ENCODE measurements around the gene CFAP74.
A peak's percentile ranks its signal among the peaks of the same experiment; 100 is the strongest.

CFAP74 gene

DNA sequence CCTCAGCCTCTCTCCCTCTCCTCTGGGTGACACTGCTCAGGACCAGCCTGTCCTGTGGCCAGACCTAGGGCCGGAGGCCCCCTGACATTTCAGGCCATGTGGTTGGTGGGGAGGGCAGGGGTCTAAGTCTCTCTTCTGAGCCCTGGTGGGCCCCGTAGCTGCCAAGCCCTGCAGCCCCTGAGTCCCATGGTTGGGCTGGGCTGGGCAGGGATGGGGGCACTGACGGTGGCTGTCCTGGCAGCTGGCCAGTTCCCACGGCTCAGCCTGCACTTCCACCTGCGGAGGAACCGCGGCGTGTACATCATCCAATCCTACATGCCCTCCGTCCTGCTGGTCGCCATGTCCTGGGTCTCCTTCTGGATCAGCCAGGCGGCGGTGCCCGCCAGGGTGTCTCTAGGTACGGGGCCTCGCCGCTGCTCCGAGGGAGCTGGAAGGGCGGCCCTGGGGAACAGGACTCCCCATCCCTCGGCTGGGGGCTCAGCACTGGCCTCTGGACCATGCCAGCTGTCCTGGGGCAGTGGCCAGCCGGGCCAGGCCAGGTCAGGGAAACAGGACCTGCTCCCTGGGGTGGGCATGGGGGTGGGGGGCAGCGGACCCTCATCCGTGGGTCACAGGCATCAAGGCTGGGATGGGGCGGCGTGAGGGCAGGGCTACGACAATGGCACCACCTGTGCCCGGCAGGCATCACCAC is 25.4 kb upstream of the CFAP74 start:
- no peak for ATAC-seq
- H3K9me3 Mint-ChIP-seq = no peaks in the 10 kb centered on the region
- no peak overlapping the region for H3K27ac Mint-ChIP-seq
- no peak for DNase-seq (ENCODE audit: low spot score in 2 of 2)
- no peak overlapping the region for H3K4me3 Mint-ChIP-seq
- H3K36me3 Mint-ChIP-seq = no peaks in the 10 kb centered on the region
- H3K4me1 Mint-ChIP-seq = no peaks in the 10 kb centered on the region

DNA sequence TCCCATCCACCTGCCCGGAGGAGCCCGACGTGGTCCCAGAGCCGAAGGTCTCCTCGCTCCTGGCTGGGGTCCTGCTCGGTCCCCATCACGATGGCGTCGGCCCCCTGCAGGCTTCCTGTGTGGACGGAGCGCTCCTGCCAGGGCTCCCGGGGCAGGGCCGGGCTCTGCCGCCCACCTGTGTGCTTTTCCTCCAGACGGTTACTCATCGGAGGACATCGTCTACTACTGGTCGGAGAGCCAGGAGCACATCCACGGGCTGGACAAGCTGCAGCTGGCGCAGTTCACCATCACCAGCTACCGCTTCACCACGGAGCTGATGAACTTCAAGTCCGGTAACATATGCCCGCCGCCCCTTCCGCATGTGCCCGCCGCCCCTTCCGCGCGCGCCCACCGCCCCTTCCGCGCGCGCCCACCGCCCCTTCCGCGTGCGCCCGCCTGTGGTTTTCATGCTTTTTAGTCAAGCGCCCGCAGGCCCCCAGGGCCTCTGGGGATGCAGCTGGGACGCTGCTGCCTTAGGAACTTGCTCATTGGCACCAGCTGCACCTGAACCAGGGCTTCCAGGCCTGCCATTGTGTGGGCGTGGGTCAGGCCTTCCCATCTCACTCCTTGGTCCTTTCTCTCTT is 24.5 kb upstream of the CFAP74 start:
- DNase-seq (ENCODE audit: low spot score in 2 of 2) (no peak), ATAC-seq (no peak)
- H3K4me1 Mint-ChIP-seq = no peaks in the 10 kb centered on the region
- no peak overlapping the region for H3K27ac Mint-ChIP-seq
- no peaks in the 10 kb centered on the region for H3K36me3 Mint-ChIP-seq
- H3K4me3 Mint-ChIP-seq = no peak overlapping the region
- H3K9me3 Mint-ChIP-seq = no peaks in the 10 kb centered on the region

DNA sequence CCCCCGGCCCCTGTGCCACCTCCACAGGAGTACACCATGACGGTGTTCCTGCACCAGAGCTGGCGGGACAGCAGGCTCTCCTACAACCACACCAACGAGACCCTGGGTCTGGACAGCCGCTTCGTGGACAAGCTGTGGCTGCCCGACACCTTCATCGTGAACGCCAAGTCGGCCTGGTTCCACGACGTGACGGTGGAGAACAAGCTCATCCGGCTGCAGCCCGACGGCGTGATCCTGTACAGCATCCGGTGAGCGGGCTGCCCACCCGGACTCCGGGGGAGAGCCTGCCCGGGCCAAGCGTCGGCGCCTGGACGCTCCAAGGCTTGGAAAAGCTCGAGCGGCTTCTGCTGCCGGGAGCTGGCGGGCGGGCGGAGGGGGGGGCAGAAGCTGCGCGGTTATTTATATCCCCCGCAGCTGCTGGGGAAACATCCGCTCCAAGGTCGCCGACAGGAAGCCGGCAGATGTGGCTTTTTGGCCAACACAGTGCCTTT is 21.9 kb upstream of the CFAP74 start:
- Mint-ChIP-seq H3K4me1 (no peaks in the 10 kb centered on the region), H3K36me3 (no peaks in the 10 kb centered on the region), H3K27ac (no peak overlapping the region), H3K4me3 (no peak overlapping the region), H3K9me3 (no peaks in the 10 kb centered on the region)
- DNase-seq (ENCODE audit: low spot score in 2 of 2) (no peak), ATAC-seq (no peak)

DNA sequence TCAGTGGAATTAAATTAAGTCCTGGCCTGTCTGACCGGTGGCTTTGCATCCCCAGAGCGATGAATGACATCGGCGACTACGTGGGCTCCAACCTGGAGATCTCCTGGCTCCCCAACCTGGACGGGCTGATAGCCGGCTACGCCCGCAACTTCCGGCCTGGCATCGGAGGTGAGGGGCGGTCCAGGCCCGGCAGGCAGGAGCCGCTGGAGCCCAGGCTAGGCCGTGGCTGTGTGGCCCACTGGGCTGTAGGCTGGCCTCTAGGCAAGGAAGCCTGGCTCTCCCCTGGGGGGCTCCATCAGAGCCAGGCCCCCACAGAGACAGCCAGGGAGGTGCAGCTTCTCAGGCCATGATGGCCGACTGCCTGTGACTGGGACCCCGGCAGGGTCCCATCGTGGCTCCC is 21.3 kb upstream of the CFAP74 start:
- Mint-ChIP-seq H3K36me3 (no peaks in the 10 kb centered on the region), H3K4me3 (no peak overlapping the region), H3K27ac (no peak overlapping the region), H3K4me1 (no peaks in the 10 kb centered on the region), H3K9me3 (no peaks in the 10 kb centered on the region)
- ATAC-seq = no peak
- no peak for DNase-seq (ENCODE audit: low spot score in 2 of 2)

DNA sequence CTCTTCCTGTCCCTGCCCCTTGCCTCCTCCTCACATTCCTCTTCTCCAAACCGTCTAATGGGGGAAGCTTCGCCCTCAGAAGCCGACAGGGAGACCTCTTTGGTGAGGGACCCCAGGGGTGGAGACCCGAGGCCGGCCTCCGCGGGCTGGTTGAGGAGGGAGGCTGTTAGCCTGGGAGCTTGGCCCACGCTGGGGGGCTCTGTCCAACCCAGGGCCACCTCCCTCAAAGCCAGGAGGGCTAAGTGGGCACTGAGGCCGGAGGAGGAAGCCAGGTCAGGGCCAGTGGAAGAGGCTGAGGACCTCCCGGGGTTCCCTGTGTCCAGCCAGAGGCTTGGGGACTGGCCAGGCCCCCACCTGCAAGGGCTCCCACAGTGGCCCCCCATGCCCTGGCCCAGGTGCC is 20.9 kb upstream of the CFAP74 start:
- Mint-ChIP-seq H3K27ac (no peak overlapping the region), H3K36me3 (no peaks in the 10 kb centered on the region), H3K4me1 (no peaks in the 10 kb centered on the region), H3K9me3 (no peaks in the 10 kb centered on the region), H3K4me3 (no peak overlapping the region)
- ATAC-seq (no peak), DNase-seq (ENCODE audit: low spot score in 2 of 2) (no peak)

DNA sequence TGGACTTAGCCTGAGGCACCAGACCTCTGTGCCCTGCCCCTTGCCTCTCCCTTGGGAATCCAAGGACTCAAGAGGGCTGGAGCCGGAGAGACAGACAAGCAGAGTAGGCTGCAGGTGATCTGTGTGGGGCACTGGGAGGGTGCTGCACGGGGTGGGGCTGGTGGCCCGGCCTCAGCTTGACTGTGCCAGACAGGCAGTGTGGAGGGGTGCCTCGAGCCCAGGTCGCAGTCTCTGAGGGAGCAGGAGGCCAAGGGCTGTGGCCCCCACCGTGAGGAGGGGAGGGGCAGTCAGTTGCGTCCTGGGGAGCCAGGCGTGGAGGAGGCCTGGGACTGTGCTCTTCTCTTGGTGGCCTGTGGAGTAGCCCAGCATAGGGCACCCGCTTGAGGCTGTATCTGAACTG is 19.6 kb upstream of the CFAP74 start:
- DNase-seq (ENCODE audit: low spot score in 2 of 2) (no peak), ATAC-seq (no peak)
- Mint-ChIP-seq H3K4me1 (peaks cover 6% of the 10 kb centered on the region), H3K36me3 (no peaks in the 10 kb centered on the region), H3K9me3 (no peaks in the 10 kb centered on the region), H3K4me3 (no peak overlapping the region), H3K27ac (no peak overlapping the region)

DNA sequence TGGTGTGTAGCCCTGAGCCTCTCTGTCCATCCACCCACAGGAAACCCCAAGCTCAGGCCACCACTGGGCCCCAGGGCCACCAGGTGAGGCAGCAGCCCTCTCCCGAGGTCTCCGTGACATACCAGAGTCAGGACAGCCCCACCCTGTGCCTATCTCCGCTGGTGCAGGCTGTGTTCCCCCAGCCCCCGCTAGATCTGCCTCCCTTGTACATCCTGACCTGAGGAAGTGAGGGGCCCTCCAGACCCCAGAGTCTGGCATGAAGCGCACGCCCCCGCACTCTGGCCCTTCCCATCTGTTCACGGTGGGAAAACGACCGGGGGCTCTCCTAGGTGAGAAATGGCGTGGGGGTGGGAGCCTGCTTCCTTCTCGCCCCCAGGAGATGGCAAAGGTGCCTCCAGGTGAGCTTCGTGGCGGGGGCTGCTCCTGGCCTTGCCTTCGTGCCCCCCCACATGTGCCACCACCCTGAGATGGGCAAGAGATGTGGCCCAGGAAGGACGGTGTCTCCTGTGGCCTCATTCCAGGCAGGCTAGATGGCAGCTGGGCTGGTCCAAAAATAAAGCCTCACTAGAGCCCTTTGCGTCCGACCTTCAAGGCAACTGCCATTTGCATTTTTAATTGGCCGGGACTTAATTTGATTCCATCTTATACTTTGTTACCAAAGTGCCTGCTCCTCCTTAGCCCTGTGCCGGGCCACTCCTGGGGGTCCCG is 18.6 kb upstream of the CFAP74 start:
- Mint-ChIP-seq H3K4me3 (no peak overlapping the region), H3K36me3 (no peaks in the 10 kb centered on the region), H3K27ac (no peak overlapping the region), H3K4me1 (peaks cover 6% of the 10 kb centered on the region), H3K9me3 (no peaks in the 10 kb centered on the region)
- DNase-seq (ENCODE audit: low spot score in 2 of 2) (no peak), ATAC-seq (no peak)

DNA sequence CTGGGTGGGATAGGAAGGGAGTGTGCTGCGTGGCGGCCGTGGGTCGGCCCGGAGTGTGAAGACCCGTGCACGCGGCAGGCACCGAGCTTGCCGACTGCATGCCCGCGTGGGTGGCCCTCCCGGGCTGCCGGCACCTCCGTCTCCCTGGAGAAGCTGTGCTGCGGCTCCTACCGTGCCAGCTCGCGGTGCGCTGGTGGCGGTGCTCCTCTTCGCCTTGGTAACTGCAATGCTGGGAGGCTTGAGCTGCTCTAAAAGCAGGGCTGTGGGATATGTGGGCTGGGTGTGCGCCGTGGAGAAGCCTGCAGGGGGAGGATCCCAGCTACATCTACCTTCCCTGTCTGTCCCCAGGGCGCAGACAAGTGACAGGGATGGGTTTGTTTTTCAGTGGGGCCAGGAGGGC is 18.0 kb upstream of the CFAP74 start:
- Mint-ChIP-seq H3K4me1 (peaks cover 6% of the 10 kb centered on the region), H3K4me3 (no peak overlapping the region), H3K9me3 (no peaks in the 10 kb centered on the region), H3K27ac (no peak overlapping the region), H3K36me3 (no peaks in the 10 kb centered on the region)
- ATAC-seq = no peak
- no peak for DNase-seq (ENCODE audit: low spot score in 2 of 2)

DNA sequence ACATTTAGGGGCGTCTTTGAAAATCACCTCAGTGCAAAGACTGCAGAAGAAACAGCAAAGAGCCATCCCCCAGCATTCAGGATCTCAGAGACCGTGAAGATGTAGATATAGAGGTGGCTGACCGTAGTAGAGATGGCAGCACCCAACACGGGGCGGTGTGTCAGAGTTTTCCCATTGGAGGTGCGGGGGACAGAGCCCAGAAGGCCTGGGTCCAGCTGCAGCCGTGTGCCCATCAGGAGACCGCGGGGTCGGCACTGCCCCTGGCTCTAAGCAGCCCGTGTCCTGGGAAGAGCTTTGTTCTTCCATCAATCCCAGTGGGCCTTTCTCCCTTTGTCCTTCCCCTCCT is 16.7 kb upstream of the CFAP74 start:
- Mint-ChIP-seq H3K4me1 (peaks cover 6% of the 10 kb centered on the region), H3K9me3 (no peaks in the 10 kb centered on the region), H3K27ac (no peak overlapping the region), H3K36me3 (no peaks in the 10 kb centered on the region), H3K4me3 (no peak overlapping the region)
- DNase-seq (ENCODE audit: low spot score in 2 of 2) (no peak), ATAC-seq (no peak)

DNA sequence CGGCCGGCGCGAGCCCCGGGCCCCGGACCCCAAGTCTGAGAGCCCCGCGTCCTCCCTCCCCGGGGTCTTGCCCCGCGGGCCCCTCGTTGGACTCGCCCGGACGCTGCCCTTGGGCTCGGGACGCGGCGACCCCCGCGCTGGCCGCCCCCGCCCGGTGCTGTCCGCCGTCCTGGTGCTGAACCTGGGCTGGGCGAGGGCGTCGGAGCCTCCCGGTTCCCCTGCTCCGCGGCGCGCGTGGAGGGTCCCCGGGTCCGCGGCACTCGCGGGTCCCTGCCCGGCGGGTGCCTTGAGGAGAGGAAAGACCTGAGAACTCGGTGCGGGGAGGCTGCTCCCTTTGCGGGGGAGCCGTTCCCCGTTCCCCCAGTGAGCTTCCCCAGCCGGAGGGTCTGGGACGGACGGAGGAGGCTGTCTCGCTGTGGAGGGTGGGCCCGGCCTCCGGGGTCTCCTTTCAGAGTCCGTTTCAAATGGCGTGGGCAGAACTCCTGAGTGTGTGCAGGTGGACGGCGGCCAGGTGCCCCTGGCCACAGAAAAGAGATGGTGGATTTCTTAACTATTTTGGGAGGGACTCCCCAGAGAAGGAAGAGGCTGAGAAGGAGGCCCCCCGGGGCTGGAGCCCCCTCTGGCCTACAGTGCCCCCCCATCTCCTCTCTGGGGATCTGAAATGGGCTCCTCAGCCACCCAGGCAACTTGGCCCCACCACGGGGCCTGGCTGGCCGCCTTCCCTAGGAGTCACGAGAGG is 16.2 kb upstream of the CFAP74 start:
- Mint-ChIP-seq H3K4me3 (no peak overlapping the region), H3K27ac (no peak overlapping the region), H3K9me3 (no peaks in the 10 kb centered on the region), H3K4me1 (peaks cover 6% of the 10 kb centered on the region), H3K36me3 (no peaks in the 10 kb centered on the region)
- DNase-seq (ENCODE audit: low spot score in 2 of 2) (no peak), ATAC-seq (no peak)

DNA sequence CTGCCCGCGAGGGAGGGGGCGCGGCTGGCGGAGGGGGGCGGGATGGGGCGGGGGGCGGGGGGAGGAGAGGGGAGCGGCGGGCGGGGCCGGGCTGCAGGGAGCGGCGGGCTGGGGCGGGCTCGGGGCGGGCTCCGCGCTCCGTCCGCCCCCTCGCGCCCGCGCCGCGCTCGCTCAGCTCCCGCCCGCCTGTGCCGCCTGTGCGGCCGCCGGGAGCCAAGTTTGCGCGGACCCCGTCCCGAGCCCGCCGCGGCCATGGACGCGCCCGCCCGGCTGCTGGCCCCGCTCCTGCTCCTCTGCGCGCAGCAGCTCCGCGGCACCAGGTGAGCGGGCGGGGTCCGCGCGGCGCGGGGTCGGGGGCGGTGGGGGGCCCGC is 15.6 kb upstream of the CFAP74 start, which contains the start of gene GABRD:
Gene GABRD (plus strand): TSS at position 174 of the 372 bp plus-strand sequence. CDS start 79 bp downstream, at position 253.
- H3K36me3 Mint-ChIP-seq = no peaks in the 10 kb centered on the region
- DNase-seq (ENCODE audit: low spot score in 2 of 2) (no peak), ATAC-seq (peak; percentile 36)
- no peaks in the 10 kb centered on the region for H3K9me3 Mint-ChIP-seq
- H3K4me3 Mint-ChIP-seq = peak within 1 kb of the TSS; percentile 47
- no peak within 1 kb of the TSS for H3K27ac Mint-ChIP-seq
- peaks cover 6% of the 10 kb centered on the region for H3K4me1 Mint-ChIP-seq

DNA sequence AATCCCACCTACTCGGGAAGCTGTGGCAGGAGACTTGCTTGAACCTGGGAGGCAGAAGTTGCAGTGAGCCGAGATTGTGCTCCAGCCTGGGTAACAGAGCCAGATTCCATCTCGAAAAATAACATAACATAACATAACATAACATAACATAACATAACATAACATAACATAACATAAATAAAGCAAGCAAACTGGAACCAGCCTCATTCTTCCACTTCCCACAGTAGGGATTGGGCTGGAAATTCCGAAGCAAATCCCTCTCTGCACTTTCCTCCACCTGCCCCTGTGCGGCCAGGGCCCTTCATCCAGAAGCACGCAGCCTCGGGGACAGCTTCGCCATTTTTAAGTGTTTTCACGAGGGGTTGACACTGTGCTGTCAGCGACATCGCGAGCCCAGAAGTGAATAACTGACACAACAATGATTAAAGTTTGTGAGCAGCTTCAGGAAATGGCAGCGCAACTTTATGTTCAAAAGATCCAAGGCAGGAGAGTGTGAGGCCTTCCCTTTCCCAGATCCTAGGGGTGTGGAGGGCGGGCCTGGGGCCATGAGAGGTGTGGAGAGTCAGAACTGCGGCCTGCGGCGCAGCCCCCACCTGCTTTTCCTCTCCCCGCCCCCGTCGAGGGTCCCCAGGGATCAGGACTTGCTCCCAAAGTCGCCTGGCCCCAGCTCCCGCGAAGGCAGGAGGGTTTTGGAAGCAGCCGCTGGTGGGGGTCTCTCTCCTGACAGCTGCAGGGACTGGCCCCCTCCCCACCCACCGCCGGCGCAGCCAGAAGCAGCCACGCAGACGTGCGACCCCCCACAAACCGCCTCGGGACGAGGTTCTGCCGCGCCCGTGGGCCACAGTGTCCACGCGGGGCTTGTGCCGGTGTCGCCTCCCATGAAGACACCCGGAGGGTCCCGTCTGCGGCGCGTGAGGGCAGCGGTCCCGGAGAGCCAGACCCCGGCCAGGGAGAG is 14.9 kb upstream of the CFAP74 start:
- no peak for DNase-seq (ENCODE audit: low spot score in 2 of 2)
- ATAC-seq = no peak
- Mint-ChIP-seq H3K36me3 (no peaks in the 10 kb centered on the region), H3K4me3 (peak overlapping the region; percentile 47), H3K27ac (no peak overlapping the region), H3K4me1 (peaks cover 6% of the 10 kb centered on the region), H3K9me3 (no peaks in the 10 kb centered on the region)

DNA sequence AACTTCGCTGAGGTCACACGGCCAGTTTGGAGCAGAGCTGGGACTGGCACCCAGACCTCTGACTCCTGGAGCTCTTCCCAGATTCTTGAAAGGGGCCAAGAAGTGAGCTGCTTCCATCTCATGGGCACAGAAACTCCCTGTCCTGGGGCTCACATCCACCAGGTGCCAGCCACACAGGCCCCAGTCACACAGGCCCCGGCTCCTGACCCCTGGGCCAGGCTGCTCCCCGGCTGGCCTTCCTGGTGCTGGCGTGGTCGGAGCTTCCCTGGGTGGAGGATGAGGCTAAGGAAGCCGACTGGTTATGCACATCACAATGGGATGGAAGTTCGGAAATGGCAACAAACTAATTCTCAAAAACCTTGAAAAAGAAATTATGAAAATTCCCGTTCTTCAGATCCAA is 12.5 kb upstream of the CFAP74 start:
- peaks cover 6% of the 10 kb centered on the region for H3K4me1 Mint-ChIP-seq
- H3K27ac Mint-ChIP-seq = no peak overlapping the region
- H3K36me3 Mint-ChIP-seq = no peaks in the 10 kb centered on the region
- DNase-seq (ENCODE audit: low spot score in 2 of 2) (no peak), ATAC-seq (no peak)
- no peak overlapping the region for H3K4me3 Mint-ChIP-seq
- no peaks in the 10 kb centered on the region for H3K9me3 Mint-ChIP-seq

DNA sequence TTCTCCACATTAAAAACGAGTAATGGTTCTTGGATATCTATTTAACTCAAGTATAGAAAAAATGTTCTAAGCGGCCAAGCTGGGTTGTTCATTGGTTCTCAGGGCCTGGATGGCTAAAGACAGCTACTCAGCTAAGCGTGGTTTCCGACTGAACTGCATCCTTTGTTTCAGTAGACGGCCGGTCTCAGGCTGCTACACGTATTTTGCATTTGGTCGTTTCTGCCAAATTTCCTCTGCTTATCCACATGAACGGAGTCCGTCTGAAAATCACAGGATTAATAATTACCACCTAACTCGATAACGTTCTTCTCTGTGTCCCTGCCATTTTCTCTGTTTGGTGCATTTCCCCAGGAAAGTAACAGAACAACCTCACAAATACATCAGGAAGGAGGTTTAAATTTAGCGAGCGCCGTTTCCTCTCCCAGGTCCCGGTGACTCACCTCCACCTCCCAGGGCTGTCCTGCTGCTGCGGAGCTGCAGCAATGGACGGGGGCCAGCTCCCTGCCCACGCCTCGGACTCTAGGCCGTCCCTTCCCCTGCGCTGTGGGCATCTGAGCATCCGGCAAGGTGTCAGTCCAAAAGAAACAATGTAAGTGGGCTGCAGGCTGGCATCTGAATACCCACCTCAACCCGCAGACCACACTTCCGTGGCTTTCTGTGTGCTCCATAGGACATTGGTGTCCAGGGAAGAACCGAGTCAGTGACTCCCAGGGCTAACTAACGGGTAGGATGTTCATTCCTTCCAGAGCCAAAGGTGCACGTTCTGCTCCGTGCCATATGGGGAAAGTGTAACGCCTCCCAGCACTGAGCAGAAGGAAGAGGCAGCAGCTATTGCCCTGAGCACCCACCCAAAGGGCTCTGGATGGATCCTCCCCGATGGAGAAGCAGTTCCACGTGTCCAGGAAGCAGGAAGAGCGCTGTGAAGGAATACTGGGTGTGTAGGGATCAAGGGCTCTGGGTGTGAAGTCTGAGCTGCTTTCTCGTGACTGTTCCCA is 11.5 kb upstream of the CFAP74 start:
- no peaks in the 10 kb centered on the region for H3K36me3 Mint-ChIP-seq
- H3K27ac Mint-ChIP-seq = no peak overlapping the region
- ATAC-seq = no peak
- H3K4me1 Mint-ChIP-seq = peaks cover 6% of the 10 kb centered on the region
- DNase-seq (ENCODE audit: low spot score in 2 of 2) = no peak
- no peaks in the 10 kb centered on the region for H3K9me3 Mint-ChIP-seq
- H3K4me3 Mint-ChIP-seq = no peak overlapping the region

Data from stimulated activated effector memory CD8-positive, alpha-beta T cell treated with anti-CD3 and anti-CD28 coated beads, Interleukin-12 subunit alpha, Interleukin-12 subunit beta, amount 100 ng/mL, for 72 hours (primary cell).